Measurements from ENCODE around the gene MOB3A. TPM values are rescaled to one million over a fixed set of nuclear protein-coding genes. Genes with fewer than 3 reads are reported as not detected.
"Not testable (repeated sequence)": the region's sequence is repeated elsewhere in the genome, so short reads cannot be mapped to it uniquely, and the experiment has no call there.

Gene MOB3A
- polyA plus RNA-seq, 3 donors: 10.1 to 35.7 (median 28.6) TPM

DNA sequence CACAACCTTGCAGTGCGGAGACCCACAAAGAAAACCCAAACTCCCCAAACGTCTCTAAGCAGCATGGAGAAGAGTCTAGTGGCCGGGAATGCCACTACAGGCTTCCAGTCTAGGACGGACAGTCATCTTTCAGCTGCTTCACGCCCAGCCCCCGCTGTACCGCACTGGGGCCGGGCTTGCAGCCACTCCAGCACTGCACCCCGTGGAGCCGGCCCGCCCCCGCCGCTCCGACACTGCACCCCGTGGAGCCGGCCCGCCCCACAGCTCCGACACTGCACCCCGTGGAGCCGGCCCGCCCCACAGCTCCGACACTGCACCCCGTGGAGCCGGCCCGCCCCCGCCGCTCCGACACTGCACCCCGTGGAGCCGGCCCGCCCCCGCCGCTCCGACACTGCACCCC, 32.1 kb upstream of the MOB3A start:
- not testable (repeated sequence) for H3K27ac ChIP-seq (ENCODE audit: low read depth, low read length)

DNA sequence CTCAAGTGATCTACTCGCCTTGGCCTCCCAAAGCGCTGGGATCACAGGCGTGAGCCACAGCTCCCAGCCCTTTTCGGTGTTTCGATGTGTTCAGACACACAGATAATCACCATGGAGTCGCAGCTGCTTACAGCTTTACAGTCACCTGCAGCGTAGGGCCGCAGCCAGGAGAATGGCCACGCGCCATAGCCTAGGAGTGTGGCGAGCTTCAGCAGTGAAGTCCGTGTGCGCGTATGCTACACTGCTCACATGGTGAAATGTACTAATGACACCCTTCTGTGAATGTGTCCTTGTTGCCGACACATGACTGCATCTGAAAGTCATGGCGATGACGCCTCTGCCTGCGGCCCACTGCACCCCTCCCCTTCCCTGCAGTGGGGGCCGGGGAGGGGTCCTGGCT, 31.6 kb upstream of the MOB3A start:
- 78 to 83% (median 80%) methylated on average over 19 of the region's 19 CpGs for WGBS, 3 donors
- H3K27ac ChIP-seq (ENCODE audit: low read depth, low read length): no peak overlapping the region

More for the DNA sequence above, 32.1 kb upstream of the MOB3A start:
- WGBS, 3 donors: 85 to 92% (median 91%) methylated on average over 25 to 28 of the region's 34 CpGs

DNA sequence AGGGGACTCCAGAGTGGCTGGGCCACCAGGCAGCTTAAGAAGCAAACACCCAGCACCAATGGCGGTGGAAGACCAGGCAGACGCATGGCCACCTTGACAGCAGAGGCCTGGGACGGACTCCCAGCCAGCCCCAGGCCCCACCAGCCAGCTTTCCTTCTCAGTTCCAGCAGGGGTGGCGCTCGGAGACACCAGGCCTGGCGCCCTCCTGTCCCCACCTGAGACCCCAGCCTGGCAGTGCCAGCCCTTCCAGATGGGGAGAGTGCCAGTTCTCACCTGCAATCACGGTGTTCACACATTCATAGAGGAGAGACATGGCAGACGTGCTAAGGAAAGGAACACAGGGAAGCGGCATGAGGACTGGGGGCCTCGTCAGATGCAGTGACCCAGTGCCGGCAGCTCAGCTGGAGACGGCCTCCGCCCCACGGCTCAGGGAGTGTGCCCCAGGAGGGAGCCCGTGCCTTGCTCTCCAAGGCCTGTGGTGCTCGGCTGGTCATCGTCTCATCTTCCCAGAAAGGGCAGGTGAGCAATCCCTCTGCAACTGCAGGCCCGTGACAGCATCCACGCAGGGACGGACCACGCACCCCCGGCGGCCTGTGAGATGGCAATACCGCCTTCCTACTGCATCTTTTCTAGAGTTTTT, 30.9 kb upstream of the MOB3A start:
- WGBS, 3 donors: 94 to 96% (median 96%) methylated on average over 24 of the region's 24 CpGs
- no peak overlapping the region for H3K27ac ChIP-seq (ENCODE audit: low read depth, low read length)

DNA sequence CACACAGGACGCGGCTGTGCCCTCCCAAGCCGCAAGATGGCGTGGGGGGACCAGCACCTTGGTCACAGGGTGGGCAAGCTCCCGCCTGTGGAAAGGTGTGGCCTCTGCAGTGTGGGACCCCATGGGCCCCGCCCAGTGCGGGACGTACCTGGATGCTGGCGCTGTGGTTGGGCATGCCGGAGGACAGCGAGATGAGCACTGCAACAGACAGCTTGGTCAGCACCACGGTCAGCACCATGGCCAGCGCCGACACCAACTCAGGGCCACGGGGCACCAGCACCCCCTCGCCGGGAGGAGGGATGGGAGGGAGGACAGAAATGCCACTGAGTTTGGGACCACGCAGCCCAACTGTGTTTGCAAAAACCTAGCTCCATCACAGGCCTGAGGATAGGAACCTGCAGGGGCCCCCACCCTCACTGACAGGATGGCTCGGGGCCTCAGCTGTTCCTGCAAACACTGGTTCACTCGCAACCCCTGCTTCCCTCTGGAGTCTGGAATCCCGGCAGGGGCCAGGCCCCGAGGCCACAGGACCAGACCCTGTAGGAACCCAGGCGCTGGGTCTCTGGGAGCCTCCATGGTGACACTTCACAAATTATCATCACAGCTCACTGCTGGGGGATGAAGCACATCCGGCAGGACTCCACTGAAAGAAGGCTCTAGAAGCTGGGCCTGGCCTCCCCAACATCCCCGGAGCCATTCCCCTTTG, 27.7 kb upstream of the MOB3A start:
- 85 to 92% (median 88%) methylated on average over 25 of the region's 25 CpGs for WGBS, 3 donors

DNA sequence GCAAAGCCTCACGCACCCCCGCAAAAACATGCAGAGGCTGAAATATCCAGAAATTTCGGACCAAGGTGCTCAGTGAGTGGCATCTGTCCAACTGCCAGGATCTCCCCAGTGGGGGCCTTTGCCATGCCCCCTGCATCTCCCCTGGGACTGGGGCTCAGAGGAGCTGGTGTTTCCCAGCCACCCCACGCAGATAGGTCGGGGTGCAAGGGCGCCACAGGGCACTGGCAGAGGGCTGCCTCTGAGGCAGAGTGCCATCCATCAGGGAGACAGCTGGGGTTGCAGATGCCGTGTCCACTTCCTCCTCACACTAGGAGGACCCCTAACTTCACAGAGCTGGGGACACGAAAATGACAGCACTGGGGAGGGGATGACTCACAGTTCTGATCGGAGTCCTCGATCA, 26.9 kb upstream of the MOB3A start:
- H3K27ac ChIP-seq (ENCODE audit: low read depth, low read length): no peak overlapping the region
- WGBS, 3 donors: 93 to 95% (median 95%) methylated on average over 10 of the region's 10 CpGs

More for the DNA sequence above, 27.7 kb upstream of the MOB3A start:
- no peak overlapping the region for H3K27ac ChIP-seq (ENCODE audit: low read depth, low read length)

DNA sequence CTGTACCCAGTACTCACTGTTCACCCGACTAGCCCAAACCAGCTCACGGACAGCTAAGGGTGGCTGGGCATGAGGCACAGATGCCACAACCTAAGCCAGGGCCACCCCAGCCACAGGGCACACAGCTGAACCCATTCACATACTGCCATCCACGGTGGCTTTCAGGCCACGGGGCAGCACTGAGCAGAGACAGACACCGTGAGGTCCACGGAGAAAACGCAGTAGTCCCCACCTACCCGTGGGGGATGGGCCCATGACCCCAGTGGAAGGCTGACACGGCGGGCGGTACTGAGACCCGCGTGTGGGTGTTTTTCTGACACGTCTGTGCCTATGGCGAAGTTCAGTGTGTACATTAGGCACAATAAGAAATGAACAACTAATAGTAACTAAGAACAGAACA, 26.1 kb upstream of the MOB3A start:
- 88 to 91% (median 90%) methylated on average over 15 of the region's 15 CpGs for WGBS, 3 donors
- H3K27ac ChIP-seq (ENCODE audit: low read depth, low read length): no peak overlapping the region

DNA sequence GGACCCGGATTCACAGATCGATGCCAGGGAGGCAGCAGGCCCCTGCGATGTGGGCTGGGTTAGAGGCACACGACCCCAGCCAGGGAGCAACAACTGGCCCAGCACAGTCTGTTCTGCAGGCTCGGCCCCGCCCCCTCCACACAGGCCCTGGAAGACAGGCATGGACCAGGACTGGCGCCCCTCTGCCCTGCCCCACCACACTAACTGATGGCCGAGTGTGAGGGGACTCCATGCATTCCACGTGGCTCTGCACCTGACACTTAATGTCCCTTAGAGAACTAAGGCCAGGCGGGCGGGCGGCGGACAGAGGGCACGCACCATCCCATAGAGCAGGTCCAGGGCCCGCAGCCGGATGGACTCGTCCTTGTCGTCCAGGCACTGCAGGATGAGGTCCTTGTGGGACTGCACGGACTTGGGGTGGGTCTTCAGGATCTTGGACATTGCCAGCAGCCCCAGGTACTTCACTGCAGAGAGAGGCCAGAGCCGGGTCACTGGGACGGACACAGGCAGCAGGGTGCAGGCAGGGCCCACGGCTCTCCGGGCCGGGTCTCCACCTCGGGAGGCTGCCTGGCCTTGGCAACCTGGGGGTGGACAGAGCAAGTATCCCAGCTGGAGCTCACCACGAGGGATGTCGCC, 25.4 kb upstream of the MOB3A start:
- H3K27ac ChIP-seq (ENCODE audit: low read depth, low read length): no peak overlapping the region
- WGBS, 3 donors: 91 to 93% (median 92%) methylated on average over 26 to 27 of the region's 27 CpGs

DNA sequence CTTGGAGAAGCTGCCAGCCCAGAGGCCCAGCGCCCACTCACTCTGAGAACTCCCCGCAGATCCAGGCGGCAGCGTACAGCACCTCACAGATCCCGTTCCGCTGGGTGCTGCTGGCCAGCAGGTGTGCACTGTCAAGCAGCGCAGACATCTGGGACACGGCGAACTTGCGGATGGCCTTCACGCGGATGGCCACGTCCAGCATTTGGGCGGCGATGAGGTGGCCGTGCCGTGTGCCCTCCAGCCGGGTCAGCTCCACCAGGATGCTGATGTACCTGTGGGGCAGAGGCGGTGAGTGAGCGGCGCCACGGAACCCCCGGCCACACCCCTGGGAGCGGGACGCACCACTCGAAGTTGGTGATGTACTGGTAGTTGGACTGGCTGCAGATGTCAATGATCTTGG, 24.7 kb upstream of the MOB3A start:
- H3K27ac ChIP-seq (ENCODE audit: low read depth, low read length): no peak overlapping the region
- WGBS, 3 donors: 93 to 97% (median 94%) methylated on average over 26 of the region's 26 CpGs

DNA sequence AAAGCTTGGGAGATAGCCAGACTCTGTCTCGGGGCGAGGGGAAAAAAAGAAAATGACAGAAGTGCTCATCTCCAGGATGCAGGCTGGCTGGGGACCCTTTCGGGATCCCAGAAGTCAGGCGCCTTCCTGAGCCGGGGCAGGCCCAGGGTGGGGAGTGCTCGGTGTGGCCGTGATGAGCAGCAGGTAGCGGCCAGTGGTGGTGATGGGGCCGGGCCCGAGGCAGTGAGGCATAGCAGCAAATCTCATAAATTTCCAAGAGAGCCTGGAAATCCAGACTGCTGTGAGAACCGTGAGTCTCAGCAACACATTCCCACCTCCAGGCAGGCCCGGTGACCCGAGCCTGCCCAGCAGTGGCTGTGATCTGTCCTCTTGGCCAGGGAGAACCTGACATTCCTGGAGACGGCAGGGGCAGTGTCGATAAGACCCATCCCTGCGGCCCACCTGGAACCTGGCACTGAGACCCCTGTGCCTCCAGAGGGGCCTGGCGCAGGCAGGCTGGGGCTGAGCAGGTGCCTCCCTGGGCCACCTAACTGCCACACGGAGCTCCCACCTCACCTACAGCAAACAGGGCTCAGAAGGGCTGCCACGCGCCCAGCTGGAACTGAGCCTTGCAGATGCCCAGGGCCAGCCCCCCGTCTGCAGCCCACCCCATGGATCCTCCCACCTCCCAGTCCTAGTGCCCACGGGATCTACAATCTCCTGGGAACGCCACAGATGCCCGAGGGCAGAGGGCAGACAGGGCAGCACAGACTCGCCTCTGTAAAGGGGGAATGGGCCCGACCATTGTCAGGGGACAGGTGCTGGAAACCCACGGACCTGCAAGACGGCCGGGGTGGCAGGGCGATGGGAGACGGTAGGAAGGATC, 24.0 kb upstream of the MOB3A start:
- H3K27ac ChIP-seq (ENCODE audit: low read depth, low read length): no peak overlapping the region
- WGBS, 3 donors: 77 to 92% (median 88%) methylated on average over 31 of the region's 31 CpGs

DNA sequence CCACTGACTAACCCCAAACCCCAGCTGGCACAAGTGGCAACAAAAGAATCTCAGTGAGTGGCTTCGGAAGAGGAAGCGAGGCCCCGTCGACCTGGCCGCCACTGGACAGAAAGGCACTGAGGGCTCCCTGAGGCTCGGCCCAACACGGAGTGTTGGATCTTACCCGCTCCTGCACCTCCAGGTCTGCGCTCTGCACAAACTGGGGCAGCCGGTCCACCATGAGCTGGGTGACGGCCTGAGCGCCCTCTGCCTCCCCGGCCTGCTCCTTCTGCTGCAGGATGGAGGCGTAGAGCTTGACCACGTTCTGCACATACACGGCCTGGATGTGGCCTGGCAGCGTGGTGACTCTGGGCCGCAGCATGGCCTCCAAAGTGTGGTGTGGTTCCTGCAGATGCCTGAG, 22.3 kb upstream of the MOB3A start:
- 90 to 93% (median 92%) methylated on average over 18 of the region's 18 CpGs for whole genome bisulfite sequencing, 3 donors

DNA sequence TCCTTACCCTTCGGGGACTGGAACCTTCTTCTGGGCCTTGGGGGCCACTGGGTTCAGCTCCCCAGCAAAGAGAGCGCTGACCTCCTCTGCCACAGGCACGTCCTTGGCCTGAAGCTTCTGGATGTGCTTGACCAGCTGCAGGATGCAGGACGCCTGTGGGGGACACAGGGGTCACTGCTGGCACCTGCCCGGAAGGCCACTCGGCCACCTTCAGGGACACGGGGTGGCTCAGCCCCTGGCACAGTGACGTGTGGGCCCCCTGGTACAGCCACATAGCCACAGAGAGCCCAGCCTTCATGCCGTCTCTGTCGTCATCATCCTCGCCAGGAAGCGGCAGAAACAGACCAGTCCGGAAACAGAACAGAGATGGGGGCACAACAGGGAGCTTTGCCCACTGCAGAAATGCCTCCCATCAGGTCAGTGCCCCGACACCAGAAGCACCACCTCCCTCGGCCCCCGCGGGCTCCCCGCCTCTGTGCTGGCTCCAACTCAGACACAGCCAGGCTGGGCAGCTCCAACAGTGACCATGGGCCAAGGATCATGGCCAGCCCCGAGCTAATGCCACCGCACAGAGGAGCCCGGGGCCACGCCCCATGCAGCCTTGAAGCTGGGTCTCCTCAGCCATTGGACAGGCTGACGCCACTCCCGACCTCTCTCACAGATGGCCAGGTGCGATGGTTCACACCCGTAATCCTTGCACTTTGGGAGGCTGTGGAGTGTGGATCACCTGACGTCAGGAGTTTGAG, 21.3 kb upstream of the MOB3A start:
- H3K27ac ChIP-seq (ENCODE audit: low read depth, low read length): no peak overlapping the region
- WGBS, 3 donors: 53 to 91% (median 88%) methylated on average over 27 of the region's 27 CpGs

More for the DNA sequence above, 22.3 kb upstream of the MOB3A start:
- no peak overlapping the region for H3K27ac ChIP-seq (ENCODE audit: low read depth, low read length)

DNA sequence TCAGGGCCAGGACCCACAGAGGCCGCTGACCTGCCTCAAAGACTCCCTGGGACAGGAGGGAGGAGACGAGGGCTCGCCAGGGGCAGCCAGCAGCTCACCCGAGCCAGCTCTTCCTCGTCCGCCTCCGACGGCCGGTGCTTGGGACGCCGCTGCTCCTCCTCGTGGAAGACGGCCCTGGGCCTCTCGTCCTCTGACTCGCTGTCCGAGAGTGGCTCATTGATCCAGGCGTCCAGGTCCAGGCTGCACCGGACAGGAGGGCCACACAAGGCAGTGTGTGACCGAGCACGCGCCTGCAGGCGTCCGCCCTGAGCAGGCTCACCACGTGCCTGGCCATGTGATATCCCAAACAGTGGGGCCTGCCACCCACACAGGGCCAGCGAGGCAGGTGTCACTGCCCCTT, 20.4 kb upstream of the MOB3A start:
- H3K27ac ChIP-seq (ENCODE audit: low read depth, low read length): no peak overlapping the region
- WGBS, 3 donors: 93% methylated on average over 25 of the region's 25 CpGs

DNA sequence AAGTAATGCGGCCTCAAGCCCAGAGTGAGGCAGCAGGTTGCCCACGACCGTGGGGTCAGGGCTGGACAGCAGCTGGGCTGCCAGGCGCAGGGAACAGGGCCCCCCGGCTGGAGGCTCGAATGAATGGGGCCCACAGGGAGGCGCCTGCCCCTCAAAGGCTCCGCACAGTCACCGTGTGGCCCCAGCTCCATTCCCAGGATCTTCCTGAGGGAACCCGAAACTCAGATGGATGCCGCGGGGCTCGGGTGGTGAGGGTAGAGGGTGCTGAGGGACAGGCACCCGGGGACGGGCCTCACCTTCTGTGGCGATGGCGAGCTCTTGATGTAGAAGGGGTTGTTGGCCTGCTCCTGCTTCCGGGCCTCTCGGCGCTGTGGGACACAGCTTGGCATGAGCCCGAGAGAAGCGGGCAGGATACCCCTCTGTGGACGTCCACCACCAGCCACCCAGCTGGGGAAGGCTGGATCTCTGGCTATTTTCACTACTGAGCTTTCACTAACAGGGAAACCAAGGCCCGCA, 19.8 kb upstream of the MOB3A start:
- no peak overlapping the region for H3K27ac ChIP-seq (ENCODE audit: low read depth, low read length)
- WGBS, 3 donors: 94 to 97% (median 97%) methylated on average over 24 of the region's 24 CpGs

DNA sequence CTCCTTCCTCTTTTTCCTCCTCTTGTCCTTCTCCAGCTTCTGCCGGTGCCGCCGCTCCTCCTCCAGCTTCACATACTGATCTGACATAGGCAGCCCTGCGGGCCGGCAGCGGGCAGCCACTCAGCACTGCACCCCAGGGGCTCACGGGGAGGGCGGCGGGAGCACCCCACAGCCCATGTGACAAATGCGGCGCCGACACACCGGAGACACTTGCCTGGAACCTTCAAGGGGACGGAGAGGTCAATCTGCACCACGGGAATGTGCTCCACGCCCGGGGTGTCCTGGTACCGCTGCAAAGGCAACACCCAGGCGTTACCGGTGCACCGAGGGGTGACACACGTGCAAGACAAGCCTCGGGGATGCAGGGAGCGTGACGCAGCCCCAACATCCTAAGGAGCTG, 19.2 kb upstream of the MOB3A start:
- no peak overlapping the region for H3K27ac ChIP-seq (ENCODE audit: low read depth, low read length)
- 95 to 97% (median 97%) methylated on average over 19 to 25 of the region's 25 CpGs for WGBS, 3 donors

DNA sequence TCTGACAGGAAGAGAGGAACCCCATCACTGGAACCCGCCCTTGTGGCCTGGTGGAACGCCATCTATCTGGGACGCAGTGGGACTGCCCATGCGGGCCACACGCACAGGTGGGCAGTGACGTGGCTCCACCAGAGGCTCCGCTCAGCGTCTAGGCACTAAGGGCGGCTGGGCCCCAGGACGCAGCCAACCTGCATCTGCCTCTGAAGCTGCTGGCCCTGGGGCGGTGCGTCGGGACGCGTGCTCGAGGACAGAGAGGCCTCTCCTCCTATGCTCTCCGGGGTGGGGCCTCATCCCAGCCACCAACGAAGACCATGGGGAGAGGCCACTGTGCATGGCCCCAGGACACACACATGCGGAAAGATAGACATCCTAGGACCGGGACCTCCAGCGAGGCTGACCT, 18.7 kb upstream of the MOB3A start:
- WGBS, 3 donors: 93 to 95% (median 94%) methylated on average over 18 to 21 of the region's 21 CpGs
- H3K27ac ChIP-seq (ENCODE audit: low read depth, low read length): no peak overlapping the region

DNA sequence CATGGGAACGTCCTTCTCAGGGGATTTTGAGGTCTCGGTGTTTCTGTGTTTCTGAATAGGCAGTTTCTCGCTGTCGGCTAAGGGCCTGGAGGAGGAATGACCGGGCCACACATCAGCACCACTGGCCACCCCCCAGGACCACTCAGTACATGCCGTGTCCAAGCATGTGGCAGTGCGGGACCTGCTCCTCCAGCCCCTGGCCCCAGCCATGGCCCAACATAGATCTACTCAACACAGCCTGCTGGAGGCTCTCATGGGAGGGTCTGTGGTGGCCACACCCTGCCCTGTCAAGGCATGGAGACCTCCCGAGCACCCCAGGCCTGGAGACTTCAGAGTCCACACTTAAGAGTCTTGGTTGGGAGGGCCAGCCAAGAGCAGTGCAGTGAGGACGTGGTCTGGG, 18.1 kb upstream of the MOB3A start:
- H3K27ac ChIP-seq (ENCODE audit: low read depth, low read length): no peak overlapping the region
- WGBS, 3 donors: 88 to 90% (median 90%) methylated on average over 9 of the region's 9 CpGs

DNA sequence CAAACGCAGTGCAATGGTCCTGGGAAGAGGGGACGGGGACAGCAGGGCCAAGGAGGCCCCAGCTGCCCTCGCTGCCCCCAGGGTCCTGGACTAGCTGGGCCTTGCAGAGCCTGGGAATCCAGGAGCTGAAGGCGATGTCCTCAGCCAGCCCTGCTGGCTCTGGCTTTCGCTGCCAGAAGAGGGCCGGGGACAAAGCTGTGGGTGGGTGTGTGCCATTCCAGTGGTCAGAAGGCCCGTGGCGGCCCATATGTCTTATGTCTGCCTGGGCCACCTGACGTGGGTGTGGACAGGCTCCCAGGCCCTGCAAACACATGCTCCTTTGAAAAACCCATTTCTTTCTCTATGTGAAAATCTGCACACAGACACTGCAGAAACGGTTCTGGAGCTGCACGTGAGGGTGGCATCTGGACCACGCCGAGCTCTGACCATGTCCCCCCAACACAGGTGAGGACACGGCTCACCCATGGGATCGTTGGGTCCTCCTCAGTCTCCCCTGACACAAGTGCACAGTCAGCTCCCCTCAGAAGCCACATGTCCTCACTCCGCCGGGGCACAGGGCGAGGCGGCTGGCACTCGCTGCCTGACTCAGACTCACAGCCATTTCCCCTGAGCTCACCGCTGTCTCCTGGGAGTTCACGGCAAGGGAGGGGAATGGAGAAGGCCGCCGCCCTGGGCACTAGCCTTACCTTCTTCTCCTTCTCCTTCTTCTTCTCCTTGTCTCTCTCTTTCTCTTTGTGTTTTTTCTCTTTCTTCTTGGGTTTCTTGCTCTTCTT, 17.5 kb upstream of the MOB3A start:
- no peak overlapping the region for H3K27ac ChIP-seq (ENCODE audit: low read depth, low read length)
- WGBS, 3 donors: 88 to 90% (median 88%) methylated on average over 19 to 24 of the region's 24 CpGs

Data from adipose tissue (tissue), 3 donors.